Neural progenitor cell (in vitro differentiated cells): ENCODE measurements around the gene ZNF625. TPM values are rescaled to one million over a fixed set of nuclear protein-coding genes. Genes with fewer than 3 reads are reported as not detected.

ENCODE experiments used
- DNase-seq: peaks from one replicate; pipeline ENCODE4 v3.0.0-alpha.2; 2016; ENCODE audit warnings: low spot score
- H2AFZ ChIP-seq: fragments of 200-600 bp; sonication (generic); replicated peaks from 2 replicates; pipeline ENCODE4 v1.6.1; 2016; ENCODE audit warnings: antibody characterized with exemption
- H3F3A ChIP-seq: fragments of 200-600 bp; sonication (generic); 2 replicates; pipeline ENCODE4 v1.6.1; 2016; ENCODE audit warnings: antibody characterized with exemption, low read depth
- H3K27ac ChIP-seq: fragments of 200-600 bp; sonication (generic); 2 replicates; pipeline ENCODE4 v1.5.1; 2016; ENCODE audit warnings: mild to moderate bottlenecking
- H3K27me3 ChIP-seq: fragments of 200-600 bp; sonication (generic); 2 replicates; pipeline ENCODE4 v1.6.1; 2016; ENCODE audit warnings: mild to moderate bottlenecking, moderate library complexity
- H3K36me3 ChIP-seq: fragments of 200-600 bp; sonication (generic); 2 replicates; pipeline ENCODE4 v1.5.1; 2016
- H3K4me1 ChIP-seq: fragments of 200-600 bp; sonication (generic); 2 replicates; pipeline ENCODE4 v1.6.1; 2016; ENCODE audit warnings: mixed run types
- H3K4me2 ChIP-seq: fragments of 200-600 bp; sonication (generic); 2 replicates; pipeline ENCODE4 v1.6.1; 2016
- H3K4me3 ChIP-seq: fragments of 200-600 bp; sonication (generic); 2 replicates; pipeline ENCODE4 v1.5.1; 2016
- H3K79me2 ChIP-seq: fragments of 200-600 bp; sonication (generic); 2 replicates; pipeline ENCODE4 v1.6.1; 2016; ENCODE audit warnings: low read depth
- H3K9ac ChIP-seq: fragments of 200-600 bp; sonication (generic); 2 replicates; pipeline ENCODE4 v1.6.1; 2016
- H3K9me3 ChIP-seq: fragments of 200-600 bp; sonication (generic); 2 replicates; pipeline ENCODE4 v1.5.1; 2016; ENCODE audit warnings: low read depth
- H4K20me1 ChIP-seq: fragments of 200-600 bp; sonication (generic); 2 replicates; pipeline ENCODE4 v1.6.1; 2016; ENCODE audit warnings: low read depth
- H3K27ac Mint-ChIP-seq: 3 replicates; pipeline ENCODE4 v1.8.0; 2021; ENCODE audit warnings: mixed read lengths
- H3K27me3 Mint-ChIP-seq: 2 replicates; pipeline ENCODE4 v1.8.0; 2022; ENCODE audit warnings: low read depth, mild to moderate bottlenecking, inconsistent platforms, moderate library complexity, mixed read lengths; ENCODE audit not compliant: insufficient read depth
- H3K36me3 Mint-ChIP-seq: 3 replicates; pipeline ENCODE4 v1.8.0; 2021; ENCODE audit warnings: mixed read lengths
- H3K4me1 Mint-ChIP-seq: 3 replicates; pipeline ENCODE4 v1.8.0; 2021; ENCODE audit warnings: mixed read lengths
- H3K4me3 Mint-ChIP-seq: 3 replicates; pipeline ENCODE4 v1.8.0; 2021; ENCODE audit warnings: mild to moderate bottlenecking, moderate library complexity, mixed read lengths
- H3K9me3 Mint-ChIP-seq: 3 replicates; pipeline ENCODE4 v1.8.0; 2020; ENCODE audit warnings: mixed read lengths
- EZH2 ChIP-seq: fragments of 200-600 bp; sonication (generic); IDR thresholded peaks from 2 replicates; pipeline ENCODE4 v1.6.1; 2017; ENCODE audit warnings: antibody characterized with exemption, mild to moderate bottlenecking, moderate library complexity
- EZH2phosphoT487 ChIP-seq: fragments of 200-600 bp; sonication (generic); IDR thresholded peaks from 2 replicates; pipeline ENCODE4 v1.6.1; 2017; ENCODE audit warnings: antibody characterized with exemption
- small RNA-seq: library from RNA; depleted of rRNA; stranded (forward); fragments of <200 nt; gene quantifications from one replicate; pipeline ENCODE3, GENCODE V24; 2015
- total RNA-seq: library from RNA; depleted of rRNA; stranded (reverse); fragments of >200 nt; gene quantifications from 2 replicates; pipeline ENCODE4 v1.2.3, GENCODE V29; 2015; ENCODE audit warnings: low replicate concordance
- TF ChIP-seq, protein P1 (sequence below): fragments of 200-600 bp; sonication (generic); IDR thresholded peaks from 2 replicates; pipeline ENCODE4 v1.5.1; 2017; ENCODE audit warnings: antibody characterized with exemption, mild to moderate bottlenecking

ZNF625 gene
- total RNA-seq, 1 donor from 2014 or later, result 39.8 TPM

DNA sequence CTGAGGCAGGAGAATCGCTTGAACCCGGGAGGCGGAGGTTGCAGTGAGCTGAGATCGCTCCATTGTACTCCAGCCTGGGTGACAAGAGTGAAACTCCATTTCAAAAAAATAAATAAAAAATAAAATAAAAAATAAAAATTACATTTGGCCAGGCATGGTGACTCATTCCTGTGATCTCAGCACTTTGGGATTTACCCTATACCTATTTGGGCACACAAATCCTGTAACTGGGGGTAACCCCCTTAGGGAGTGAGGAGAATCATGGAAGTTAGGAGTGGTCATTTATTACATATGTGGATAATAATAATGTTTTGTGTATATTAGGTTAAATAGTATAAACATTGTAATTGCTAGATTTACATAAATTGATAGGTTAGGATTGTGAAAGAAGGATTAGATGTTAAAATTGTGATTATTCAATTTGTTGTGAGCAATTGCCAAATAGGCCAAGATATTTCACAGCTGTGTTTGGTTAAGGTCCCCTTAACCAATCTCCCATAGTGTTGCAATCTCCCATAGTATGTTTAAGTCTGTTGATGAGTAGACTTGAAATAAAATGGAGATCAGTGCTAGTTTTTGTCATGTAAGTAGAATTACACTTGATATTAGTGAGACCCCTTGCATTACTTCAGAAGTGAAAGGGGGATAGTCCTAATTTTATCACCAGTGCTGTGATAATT lies 61.3 kb downstream of the ZNF625 start:
- Histone ChIP-seq H3K4me3 (no peak overlapping the region), H2AFZ (no peak overlapping the region), H3K27me3 (no peaks in the 10 kb centered on the region), H3K36me3 (peaks cover 42% of the 10 kb centered on the region), H3K9ac (no peak overlapping the region), H3F3A (peaks cover 21% of the 10 kb centered on the region), H3K9me3 (peaks cover 20% of the 10 kb centered on the region), H3K79me2 (peaks cover 75% of the 10 kb centered on the region), H3K27ac (no peak overlapping the region), H4K20me1 (no peaks in the 10 kb centered on the region), H3K4me1 (no peaks in the 10 kb centered on the region), H3K4me2 (no peak overlapping the region)
- H3K4me1 Mint-ChIP-seq, result no peaks in the 10 kb centered on the region
- no peak for DNase-seq
- peaks cover 66% of the 10 kb centered on the region for H3K9me3 Mint-ChIP-seq
- no peak overlapping the region for H3K27ac Mint-ChIP-seq
- H3K27me3 Mint-ChIP-seq, result no peaks in the 10 kb centered on the region
- H3K36me3 Mint-ChIP-seq, result peaks cover 28% of the 10 kb centered on the region
- TF ChIP-seq EZH2phosphoT487, result no peak
- no peak for TF ChIP-seq EZH2
- TF ChIP-seq, protein P1, sequence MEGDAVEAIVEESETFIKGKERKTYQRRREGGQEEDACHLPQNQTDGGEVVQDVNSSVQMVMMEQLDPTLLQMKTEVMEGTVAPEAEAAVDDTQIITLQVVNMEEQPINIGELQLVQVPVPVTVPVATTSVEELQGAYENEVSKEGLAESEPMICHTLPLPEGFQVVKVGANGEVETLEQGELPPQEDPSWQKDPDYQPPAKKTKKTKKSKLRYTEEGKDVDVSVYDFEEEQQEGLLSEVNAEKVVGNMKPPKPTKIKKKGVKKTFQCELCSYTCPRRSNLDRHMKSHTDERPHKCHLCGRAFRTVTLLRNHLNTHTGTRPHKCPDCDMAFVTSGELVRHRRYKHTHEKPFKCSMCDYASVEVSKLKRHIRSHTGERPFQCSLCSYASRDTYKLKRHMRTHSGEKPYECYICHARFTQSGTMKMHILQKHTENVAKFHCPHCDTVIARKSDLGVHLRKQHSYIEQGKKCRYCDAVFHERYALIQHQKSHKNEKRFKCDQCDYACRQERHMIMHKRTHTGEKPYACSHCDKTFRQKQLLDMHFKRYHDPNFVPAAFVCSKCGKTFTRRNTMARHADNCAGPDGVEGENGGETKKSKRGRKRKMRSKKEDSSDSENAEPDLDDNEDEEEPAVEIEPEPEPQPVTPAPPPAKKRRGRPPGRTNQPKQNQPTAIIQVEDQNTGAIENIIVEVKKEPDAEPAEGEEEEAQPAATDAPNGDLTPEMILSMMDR, result no peak
- H3K4me3 Mint-ChIP-seq, result no peak overlapping the region

Small RNA genes lying within 50 kb of the gene (small RNA-seq; reads per million reads assigned to genes)
- not detected for gene RNA5SP467

Other genes starting within 250 kb of the ZNF625 start
- gene ZNF700, start 231.6 kb downstream of the ZNF625 start, total RNA-seq, result 18.3 and 29.4 TPM in 2 replicates
- gene ZNF763, start 191.7 kb downstream of the ZNF625 start, total RNA-seq, result 10.0 and 17.7 TPM in 2 replicates
- gene ZNF433, start 121.1 kb downstream of the ZNF625 start, total RNA-seq, result 8.2 and 8.3 TPM in 2 replicates
- 2.6 and 3.0 TPM in 2 replicates for gene ZNF878, start 103.8 kb downstream of the ZNF625 start, total RNA-seq
- gene ZNF844, start 92.0 kb downstream of the ZNF625 start, total RNA-seq, result 16.3 and 16.5 TPM in 2 replicates
- 27.9 and 29.4 TPM in 2 replicates for gene ZNF20, start 16.4 kb downstream of the ZNF625 start, total RNA-seq
- gene ZNF136, start 6.4 kb upstream of the ZNF625 start, total RNA-seq, result 16.7 and 17.8 TPM in 2 replicates
- 6.9 and 7.3 TPM in 2 replicates for gene ZNF44, start 138.1 kb upstream of the ZNF625 start, total RNA-seq
- 2.6 and 3.7 TPM in 2 replicates for gene ZNF563, start 176.9 kb upstream of the ZNF625 start, total RNA-seq
- gene ZNF442, start 208.9 kb upstream of the ZNF625 start, total RNA-seq, result 6.0 and 14.9 TPM in 2 replicates
- 7.0 and 8.7 TPM in 2 replicates for gene ZNF799, start 244.5 kb upstream of the ZNF625 start, total RNA-seq